Endothelial cell of umbilical vein (primary cell): Measurements from ENCODE around the gene TUSC2. TPM values are rescaled to one million over a fixed set of nuclear protein-coding genes. Genes with fewer than 3 reads are reported as not detected.

Source experiments
- BruUV-seq: library from RNA; stranded (reverse); fragments of 400-500 nt; replicated peaks from 2 replicates; lab custom pipeline; 2021; lab: Mats Ljungman, UMichigan
- CTCF ChIA-PET: fragments of 300-600, 350-600 bp; sonication (Branson Sonifier 250); formaldehyde crosslinking; loops from one replicate; lab custom pipeline; 2021; ENCODE audit warnings: antibody characterized with exemption, inconsistent platforms; lab: Charles Lee
- POLR2A ChIA-PET: fragments of 300-600, 350-600 bp; sonication (Branson Sonifier 250); formaldehyde crosslinking; loops from one replicate; lab custom pipeline; 2021; ENCODE audit warnings: antibody characterized with exemption, inconsistent platforms; lab: Charles Lee
- DNase-seq: peaks from one replicate; pipeline ENCODE4 v3.0.0-alpha.2; 2011; ENCODE audit warnings: low read depth, low spot score
- FAIRE-seq: peaks from 2 replicates; lab custom pipeline; 2011; peaks lifted over from hg19 to GRCh38; lab: Jason Lieb, UNC
- H2AFZ ChIP-seq: 2 replicates; pipeline ENCODE4 v1.6.0; 2012; ENCODE audit warnings: low read depth, low read length, control low read depth, inconsistent platforms
- H3K27ac ChIP-seq: 2 replicates; pipeline ENCODE4 v1.5.1; 2011; ENCODE audit warnings: low read depth, mild to moderate bottlenecking, control low read depth, low read length, moderate library complexity; ENCODE audit not compliant: insufficient read depth
- H3K27me3 ChIP-seq, 2 experiments: 2 replicates each; pipeline versions ENCODE4 v1.6.0 to v1.6.1; 2011; ENCODE audit warnings: low read length in 2 of 2, mixed read lengths in 1 of 2; ENCODE audit not compliant: control insufficient read depth in 2 of 2, insufficient read depth in 2 of 2
- H3K36me3 ChIP-seq, 2 experiments: 2 replicates in 1 of 2; 3 replicates in 1 of 2; pipeline ENCODE4 v1.5.1; 2011; ENCODE audit warnings: low read length in 2 of 2, mild to moderate bottlenecking in 1 of 2, moderate library complexity in 1 of 2; ENCODE audit not compliant: control insufficient read depth in 2 of 2, insufficient read depth in 2 of 2; ENCODE audit errors: extremely low read depth in 1 of 2
- H3K4me1 ChIP-seq: 3 replicates; pipeline ENCODE4 v1.5.1; 2011; ENCODE audit warnings: mild to moderate bottlenecking, low read length; ENCODE audit not compliant: control insufficient read depth, insufficient read depth; ENCODE audit errors: extremely low read depth
- H3K4me2 ChIP-seq: 2 replicates; pipeline ENCODE4 v1.6.1; 2011; ENCODE audit warnings: low read length, control low read depth, mixed read lengths; ENCODE audit not compliant: insufficient read depth
- H3K4me3 ChIP-seq, 3 experiments: fragments of 200-600 bp in 1 of 3; sonication (generic), shearing (Covaris generic) in 1 of 3; replicated peaks in 1 of 3; 2 replicates each; pipeline ENCODE4 v1.5.1; 2011 to 2016; ENCODE audit warnings: control low read depth in 3 of 3, low read length in 3 of 3, mild to moderate bottlenecking in 2 of 3, inconsistent platforms in 1 of 3, low read depth in 1 of 3, moderate library complexity in 1 of 3; ENCODE audit not compliant: insufficient read depth in 1 of 3
- H3K79me2 ChIP-seq: 2 replicates; pipeline ENCODE4 v1.6.0; 2012; ENCODE audit warnings: low read length, inconsistent platforms; ENCODE audit not compliant: control insufficient read depth, insufficient read depth
- H3K9ac ChIP-seq: replicated peaks from 2 replicates; pipeline ENCODE3; 2011; ENCODE audit warnings: low read length, control low read depth; ENCODE audit not compliant: insufficient read depth; ENCODE audit errors: extremely low read depth
- H3K9me1 ChIP-seq: replicated peaks from 3 replicates; pipeline ENCODE4 v1.6.0; 2011; ENCODE audit warnings: mild to moderate bottlenecking, low read length; ENCODE audit not compliant: control insufficient read depth, insufficient read depth; ENCODE audit errors: extremely low read depth
- H3K9me3 ChIP-seq: replicated peaks from 2 replicates; pipeline ENCODE4 v1.5.1; 2012; ENCODE audit warnings: low read length, inconsistent platforms; ENCODE audit not compliant: control insufficient read depth, insufficient read depth
- H4K20me1 ChIP-seq: replicated peaks from 2 replicates; pipeline ENCODE3; 2011; ENCODE audit warnings: mild to moderate bottlenecking, low read length; ENCODE audit not compliant: control insufficient read depth, insufficient read depth; ENCODE audit errors: extremely low read depth
- EZH2 ChIP-seq: IDR thresholded peaks from 2 replicates; pipeline ENCODE4 v1.6.1; 2012; ENCODE audit warnings: borderline replicate concordance, low read depth, mild to moderate bottlenecking, moderate library complexity, low read length, inconsistent platforms; ENCODE audit not compliant: severe bottlenecking
- FOS ChIP-seq: IDR thresholded peaks from 2 replicates; pipeline ENCODE4 v1.6.1; 2011; ENCODE audit warnings: mild to moderate bottlenecking, low read length, moderate library complexity, borderline replicate concordance; ENCODE audit not compliant: insufficient read depth
- GATA2 ChIP-seq: IDR thresholded peaks from 2 replicates; pipeline ENCODE4 v1.7.0; 2011; ENCODE audit warnings: low read depth, mild to moderate bottlenecking, moderate library complexity, mixed read lengths, low read length; ENCODE audit not compliant: insufficient read length, insufficient read depth
- JUN ChIP-seq: IDR thresholded peaks from 2 replicates; pipeline ENCODE4 v1.6.1; 2011; ENCODE audit warnings: borderline replicate concordance, low read depth; ENCODE audit not compliant: insufficient read length, insufficient read depth
- MYC ChIP-seq: IDR thresholded peaks from one replicate; pipeline ENCODE4 v1.6.1; 2011; ENCODE audit warnings: mild to moderate bottlenecking, low read depth, low read length
- POLR2A ChIP-seq: IDR thresholded peaks from 2 replicates; pipeline ENCODE4 v1.6.1; 2012; ENCODE audit warnings: low read depth, mild to moderate bottlenecking, control low read depth, low read length
- POLR2AphosphoS5 ChIP-seq: IDR thresholded peaks from 2 replicates; pipeline ENCODE4 v1.6.1; 2012; ENCODE audit warnings: low read depth, mild to moderate bottlenecking, control low read depth, low read length, moderate library complexity; ENCODE audit not compliant: insufficient read depth
- dilution Hi-C: fragments of 300-500 bp; cut with MboI; formaldehyde crosslinking; loops from one replicate; pipeline ENCODE4 v1.15.0; 2019; ENCODE audit warnings: low sequenced_read_pairs; ENCODE audit not compliant: extremely low pct_ligation_motif_present
- intact Hi-C: fragments of 100-400 bp; cut with micrococcal nuclease; formaldehyde crosslinking; loops from one replicate; pipeline ENCODE4 v1.10.0; 2022
- polyA plus RNA-seq, 4 experiments: library from polyadenylated mRNA; depleted of rRNA in 3 of 4; stranded (reverse) in 3 of 4; unstranded in 1 of 4; fragments of >200 nt; gene quantifications; 2 replicates each; pipeline versions ENCODE4 v1.2.1 to v1.2.3, GENCODE V29; 2011 to 2012; ENCODE audit warnings: missing spikeins in 1 of 4
- total RNA-seq: library from RNA; stranded (reverse); gene quantifications from 2 replicates; pipeline ENCODE4 v1.2.3, GENCODE V29; 2021
- TF ChIP-seq, protein P1 (sequence below): IDR thresholded peaks from 2 replicates; pipeline ENCODE4 v1.6.1; 2011; ENCODE audit not compliant: insufficient read depth, insufficient read length
- TF ChIP-seq, protein P2 (sequence below), 2 donors: IDR thresholded peaks; 1 replicate in 1 of 2; 2 replicates in 1 of 2; pipeline ENCODE4 v1.5.1; 2011; ENCODE audit warnings: low read length in 2 of 2, mild to moderate bottlenecking in 2 of 2, moderate library complexity in 2 of 2, control low read depth in 1 of 2, inconsistent platforms in 1 of 2, low read depth in 1 of 2; ENCODE audit not compliant: insufficient read depth in 1 of 2; ENCODE audit errors: extremely low read depth in 1 of 2

Gene TUSC2
- total and polyA plus RNA-seq, 2 donors (not counting 3 experiments of a cell fraction or from before 2014, with no cell fraction given), result 30.0 to 89.0 TPM

DNA sequence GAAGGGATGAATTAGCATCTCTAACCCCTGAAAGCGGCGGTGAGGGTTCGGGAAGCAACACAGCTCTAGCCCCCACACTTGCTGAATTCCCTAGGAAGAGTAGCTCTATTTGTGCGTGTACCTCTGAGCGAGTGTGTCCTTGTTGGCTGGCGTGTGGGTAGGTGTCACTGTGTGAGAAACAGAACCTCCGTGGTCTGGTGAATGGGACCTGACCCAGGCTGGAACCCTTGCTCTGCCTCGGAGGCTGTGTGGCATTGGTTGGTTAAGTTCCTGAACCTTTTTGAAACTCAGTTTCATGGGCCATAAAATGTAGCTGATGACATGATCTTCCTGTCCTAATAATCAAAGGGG lies 31.7 kb upstream of the TUSC2 start:
- ChIA-PET POLR2A (no interaction called here), CTCF (interaction anchor here (1.6 kb wide), 1 partner anchor 9 kb away, joined by 4 read pairs; the partner anchor contains the start of genes CYB561D2 and NPRL2)
- peaks cover 0 to 9% of the 10 kb centered on the region in 2 experiments for H3K36me3 ChIP-seq
- peak overlapping the region; percentile 6 for H3K4me2 ChIP-seq
- no peaks in the 10 kb centered on the region for H3K27me3 ChIP-seq
- intact Hi-C loops (loop anchor here (1.0 to 5.0 kb wide), 4 partner anchors 8 to 1033 kb away; partner anchors contain the start of genes HEMK1, HYAL3, NAA80 and RBM15B), dilution Hi-C loops (no loop called here)
- no peak overlapping the region for H3K27ac ChIP-seq
- peaks cover 35% of the 10 kb centered on the region for H3K4me1 ChIP-seq
- H3K4me3 ChIP-seq, result no peak overlapping the region
- peaks cover 6% of the 10 kb centered on the region for H4K20me1 ChIP-seq
- no TSS peak for BruUV-seq
- no peaks in the 10 kb centered on the region for H3K9me3 ChIP-seq
- no peaks in the 10 kb centered on the region for H3K9me1 ChIP-seq
- FAIRE-seq (no peak), DNase-seq (no peak)
- H2AFZ ChIP-seq, result peak overlapping the region; percentile 68
- TF ChIP-seq, protein P1, sequence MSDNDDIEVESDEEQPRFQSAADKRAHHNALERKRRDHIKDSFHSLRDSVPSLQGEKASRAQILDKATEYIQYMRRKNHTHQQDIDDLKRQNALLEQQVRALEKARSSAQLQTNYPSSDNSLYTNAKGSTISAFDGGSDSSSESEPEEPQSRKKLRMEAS, result no peak
- TF ChIP-seq FOS (no peak), JUN (no peak), POLR2AphosphoS5 (no peak), GATA2 (no peak), EZH2 (no peak), POLR2A (no peak), MYC (no peak)
- TF ChIP-seq, protein P2, sequence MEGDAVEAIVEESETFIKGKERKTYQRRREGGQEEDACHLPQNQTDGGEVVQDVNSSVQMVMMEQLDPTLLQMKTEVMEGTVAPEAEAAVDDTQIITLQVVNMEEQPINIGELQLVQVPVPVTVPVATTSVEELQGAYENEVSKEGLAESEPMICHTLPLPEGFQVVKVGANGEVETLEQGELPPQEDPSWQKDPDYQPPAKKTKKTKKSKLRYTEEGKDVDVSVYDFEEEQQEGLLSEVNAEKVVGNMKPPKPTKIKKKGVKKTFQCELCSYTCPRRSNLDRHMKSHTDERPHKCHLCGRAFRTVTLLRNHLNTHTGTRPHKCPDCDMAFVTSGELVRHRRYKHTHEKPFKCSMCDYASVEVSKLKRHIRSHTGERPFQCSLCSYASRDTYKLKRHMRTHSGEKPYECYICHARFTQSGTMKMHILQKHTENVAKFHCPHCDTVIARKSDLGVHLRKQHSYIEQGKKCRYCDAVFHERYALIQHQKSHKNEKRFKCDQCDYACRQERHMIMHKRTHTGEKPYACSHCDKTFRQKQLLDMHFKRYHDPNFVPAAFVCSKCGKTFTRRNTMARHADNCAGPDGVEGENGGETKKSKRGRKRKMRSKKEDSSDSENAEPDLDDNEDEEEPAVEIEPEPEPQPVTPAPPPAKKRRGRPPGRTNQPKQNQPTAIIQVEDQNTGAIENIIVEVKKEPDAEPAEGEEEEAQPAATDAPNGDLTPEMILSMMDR (IDR thresholded peaks at IDR 0.05; ENCODE audit: extremely low read depth in 1 of 2, insufficient read depth in 1 of 2, low read depth in 1 of 2, low read length in 2 of 2), result no peak
- no peak overlapping the region for H3K9ac ChIP-seq
- H3K79me2 ChIP-seq, result peaks cover 43% of the 10 kb centered on the region
